Gastroesophageal sphincter (tissue), 4 donors: ENCODE measurements around the gene ECM1. TPM values are rescaled to one million over a fixed set of nuclear protein-coding genes. Genes with fewer than 3 reads are reported as not detected.

Experiments
- ATAC-seq: fragments of 150-250 bp; one replicate; pipeline ENCODE4 v1.9.1; 2016; ENCODE audit warnings: mild to moderate bottlenecking, moderate library complexity
- H3K27ac ChIP-seq, 4 donors: fragments of 200-600 bp; sonication (generic) in 3 of 4; 1 replicate in 3 of 4; 2 replicates in 1 of 4; pipeline ENCODE4 v1.5.1; 2016 to 2019
- H3K27me3 ChIP-seq: fragments of 200-600 bp; sonication (generic); one replicate; pipeline ENCODE4 v1.5.1; 2019
- H3K36me3 ChIP-seq, 2 donors: fragments of 200-600 bp; sonication (generic); one replicate each; pipeline ENCODE4 v1.5.1; 2019; ENCODE audit warnings: control low read depth in 1 of 2
- H3K4me1 ChIP-seq, 3 donors: fragments of 200-600 bp; sonication (generic); 1 replicate in 2 of 3; 2 replicates in 1 of 3; pipeline ENCODE4 v1.5.1; 2016 to 2019; ENCODE audit warnings: control low read depth in 2 of 3
- H3K4me3 ChIP-seq, 2 donors: fragments of 200-600 bp; sonication (generic); one replicate each; pipeline ENCODE4 v1.5.1; 2019; ENCODE audit warnings: mild to moderate bottlenecking in 1 of 2, moderate library complexity in 1 of 2
- H3K9me3 ChIP-seq, 3 donors: fragments of 200-600 bp; sonication (generic); one replicate each; pipeline ENCODE4 v1.5.1; 2017 to 2019; ENCODE audit warnings: control low read depth in 2 of 3
- EP300 ChIP-seq: sonication (generic); formaldehyde crosslinking; IDR thresholded peaks from one replicate; pipeline ENCODE4 v1.6.1; 2017; ENCODE audit warnings: antibody characterized with exemption, mild to moderate bottlenecking
- POLR2A ChIP-seq, 2 donors: fragments of 450-650 bp; IDR thresholded peaks; one replicate each; pipeline ENCODE4 v1.6.1; 2017; ENCODE audit warnings: antibody characterized with exemption in 2 of 2, mild to moderate bottlenecking in 2 of 2, moderate library complexity in 1 of 2
- POLR2AphosphoS5 ChIP-seq: sonication (generic); formaldehyde crosslinking; IDR thresholded peaks from one replicate; pipeline ENCODE4 v1.6.1; 2017; ENCODE audit warnings: antibody characterized with exemption
- WGBS, 2 donors: methylation state at CpG; one replicate each; pipeline ENCODE4 v1.1.5; 2018; ENCODE audit warnings: low coverage in 1 of 2; 5-methylcytosine and 5-hydroxymethylcytosine counted together
- total RNA-seq, 4 donors: library from RNA; depleted of rRNA; stranded (reverse); fragments of >200 nt; gene quantifications; one replicate each; pipeline ENCODE4 v1.1.0, GENCODE V29; 2016
- TF ChIP-seq, protein P1 (sequence below), 4 experiments: fragments of 200-600 bp in 2 of 4; fragments of 450-650 bp in 2 of 4; sonication (generic) in 1 of 4; IDR thresholded peaks; one replicate each; pipeline ENCODE4 v1.5.1; 2017 to 2019; ENCODE audit warnings: antibody characterized with exemption in 4 of 4, mild to moderate bottlenecking in 2 of 4, moderate library complexity in 2 of 4

ECM1 gene
- total RNA-seq, 4 donors from 2014 or later, result 12.6 to 29.7 (median 19.4) TPM

DNA sequence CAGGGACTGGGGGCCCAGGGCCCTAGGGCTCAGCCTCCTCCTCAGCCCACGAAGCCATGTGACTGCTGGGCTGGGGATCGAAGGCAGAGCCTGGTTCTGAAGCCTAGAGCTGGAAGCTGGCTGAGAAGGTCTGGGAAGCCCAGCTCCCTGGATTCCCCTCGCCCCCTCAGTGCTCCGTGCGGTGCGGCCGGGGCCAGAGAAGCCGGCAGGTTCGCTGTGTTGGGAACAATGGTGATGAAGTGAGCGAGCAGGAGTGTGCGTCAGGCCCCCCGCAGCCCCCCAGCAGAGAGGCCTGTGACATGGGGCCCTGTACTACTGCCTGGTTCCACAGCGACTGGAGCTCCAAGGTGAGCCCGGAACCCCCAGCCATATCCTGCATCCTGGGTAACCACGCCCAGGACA is 50.4 kb downstream of the ECM1 start:
- H3K9me3 ChIP-seq, result no peaks in the 10 kb centered on the region
- WGBS, 2 donors, result no CpG with 5 or more reads among the region's 15 CpGs
- TF ChIP-seq EP300, result no peak
- no peak for TF ChIP-seq POLR2A (IDR thresholded peaks at IDR 0.05)
- TF ChIP-seq, protein P1, sequence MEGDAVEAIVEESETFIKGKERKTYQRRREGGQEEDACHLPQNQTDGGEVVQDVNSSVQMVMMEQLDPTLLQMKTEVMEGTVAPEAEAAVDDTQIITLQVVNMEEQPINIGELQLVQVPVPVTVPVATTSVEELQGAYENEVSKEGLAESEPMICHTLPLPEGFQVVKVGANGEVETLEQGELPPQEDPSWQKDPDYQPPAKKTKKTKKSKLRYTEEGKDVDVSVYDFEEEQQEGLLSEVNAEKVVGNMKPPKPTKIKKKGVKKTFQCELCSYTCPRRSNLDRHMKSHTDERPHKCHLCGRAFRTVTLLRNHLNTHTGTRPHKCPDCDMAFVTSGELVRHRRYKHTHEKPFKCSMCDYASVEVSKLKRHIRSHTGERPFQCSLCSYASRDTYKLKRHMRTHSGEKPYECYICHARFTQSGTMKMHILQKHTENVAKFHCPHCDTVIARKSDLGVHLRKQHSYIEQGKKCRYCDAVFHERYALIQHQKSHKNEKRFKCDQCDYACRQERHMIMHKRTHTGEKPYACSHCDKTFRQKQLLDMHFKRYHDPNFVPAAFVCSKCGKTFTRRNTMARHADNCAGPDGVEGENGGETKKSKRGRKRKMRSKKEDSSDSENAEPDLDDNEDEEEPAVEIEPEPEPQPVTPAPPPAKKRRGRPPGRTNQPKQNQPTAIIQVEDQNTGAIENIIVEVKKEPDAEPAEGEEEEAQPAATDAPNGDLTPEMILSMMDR (IDR thresholded peaks at IDR 0.05), result no peak
- no peak for TF ChIP-seq POLR2AphosphoS5
- H3K27me3 ChIP-seq, result no peaks in the 10 kb centered on the region
- H3K4me1 ChIP-seq, result peaks cover 11 to 68% (median 35%) of the 10 kb centered on the region in 3 donors
- peak overlapping the region in 3 of 4 donors; percentile 100 for H3K27ac ChIP-seq
- H3K4me3 ChIP-seq, result peak overlapping the region in 1 of 2 donors; percentile 64
- no peak for ATAC-seq
- H3K36me3 ChIP-seq, result peaks cover 0 to 41% of the 10 kb centered on the region in 2 donors

DNA sequence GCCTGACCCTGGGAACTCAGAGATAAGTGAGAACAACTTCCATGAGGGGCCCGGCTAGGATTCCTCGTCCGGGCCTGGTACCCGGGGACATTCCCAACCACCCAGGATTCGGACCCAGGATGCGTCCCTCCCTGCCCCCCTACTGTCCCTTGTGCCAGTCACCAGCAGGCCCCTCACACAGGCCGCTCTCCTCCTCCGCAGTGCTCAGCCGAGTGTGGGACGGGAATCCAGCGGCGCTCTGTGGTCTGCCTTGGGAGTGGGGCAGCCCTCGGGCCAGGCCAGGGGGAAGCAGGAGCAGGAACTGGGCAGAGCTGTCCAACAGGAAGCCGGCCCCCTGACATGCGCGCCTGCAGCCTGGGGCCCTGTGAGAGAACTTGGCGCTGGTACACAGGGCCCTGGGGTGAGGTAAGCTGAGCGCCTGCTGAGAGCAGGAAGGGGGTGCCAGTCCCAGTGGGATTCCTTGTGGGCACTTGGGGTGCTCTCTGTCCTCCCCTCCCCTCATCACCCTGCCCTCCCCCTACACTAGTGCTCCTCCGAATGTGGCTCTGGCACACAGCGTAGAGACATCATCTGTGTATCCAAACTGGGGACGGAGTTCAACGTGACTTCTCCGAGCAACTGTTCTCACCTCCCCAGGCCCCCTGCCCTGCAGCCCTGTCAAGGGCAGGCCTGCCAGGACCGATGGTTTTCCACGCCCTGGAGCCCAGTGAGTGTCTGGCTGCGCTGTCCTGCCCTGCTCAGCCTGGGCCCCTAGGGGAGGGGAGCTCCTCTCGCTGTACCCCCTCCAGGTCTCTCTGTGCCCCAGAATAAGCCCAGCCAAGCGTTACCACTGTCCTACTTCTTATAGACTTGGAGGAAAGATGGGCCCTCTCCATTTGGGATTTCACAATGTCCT is 51.1 kb downstream of the ECM1 start:
- H3K27me3 ChIP-seq, result no peaks in the 10 kb centered on the region
- no peak for ATAC-seq
- peak overlapping the region; percentile 5 to 100 (median 100) for H3K27ac ChIP-seq
- H3K9me3 ChIP-seq, result no peaks in the 10 kb centered on the region
- H3K36me3 ChIP-seq, result peaks cover 0 to 38% of the 10 kb centered on the region in 2 donors
- peaks cover 18 to 68% (median 38%) of the 10 kb centered on the region in 3 donors for H3K4me1 ChIP-seq
- peak overlapping the region in 1 of 2 donors; percentile 64 for H3K4me3 ChIP-seq
- TF ChIP-seq POLR2A (IDR thresholded peaks at IDR 0.05) (no peak), POLR2AphosphoS5 (no peak), EP300 (no peak)
- TF ChIP-seq, protein P1 (IDR thresholded peaks at IDR 0.05), result no peak
- WGBS, 2 donors, result 70% methylated on average over 10 of the region's 28 CpGs; no CpG with 5 or more reads in 1 of the 2 donors

DNA sequence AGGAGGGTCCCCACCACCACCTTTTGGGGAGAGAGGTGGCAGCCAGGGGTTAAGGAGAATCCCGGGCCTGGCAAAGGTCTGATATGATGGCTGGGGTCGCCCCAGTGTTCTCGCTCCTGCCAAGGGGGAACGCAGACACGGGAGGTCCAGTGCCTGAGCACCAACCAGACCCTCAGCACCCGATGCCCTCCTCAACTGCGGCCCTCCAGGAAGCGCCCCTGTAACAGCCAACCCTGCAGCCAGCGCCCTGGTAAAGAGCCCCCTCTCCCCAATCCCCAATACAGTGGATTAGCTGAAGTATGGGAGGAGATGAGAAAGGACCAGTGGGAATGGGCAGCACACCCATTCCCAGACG is 51.7 kb downstream of the ECM1 start:
- H3K36me3 ChIP-seq, result peaks cover 0 to 32% of the 10 kb centered on the region in 2 donors
- H3K27me3 ChIP-seq, result no peaks in the 10 kb centered on the region
- peak overlapping the region; percentile 5 to 100 (median 100) for H3K27ac ChIP-seq
- H3K9me3 ChIP-seq, result no peaks in the 10 kb centered on the region
- H3K4me3 ChIP-seq, result peak overlapping the region in 1 of 2 donors; percentile 64
- ATAC-seq, result no peak
- H3K4me1 ChIP-seq, result peaks cover 24 to 72% (median 43%) of the 10 kb centered on the region in 3 donors
- 17% methylated on average over 1 of the region's 10 CpGs; no CpG with 5 or more reads in 1 of the 2 donors for WGBS, 2 donors
- TF ChIP-seq, protein P1 (IDR thresholded peaks at IDR 0.05), result no peak
- TF ChIP-seq POLR2A (IDR thresholded peaks at IDR 0.05), result no peak
- no peak for TF ChIP-seq POLR2AphosphoS5
- TF ChIP-seq EP300, result no peak

DNA sequence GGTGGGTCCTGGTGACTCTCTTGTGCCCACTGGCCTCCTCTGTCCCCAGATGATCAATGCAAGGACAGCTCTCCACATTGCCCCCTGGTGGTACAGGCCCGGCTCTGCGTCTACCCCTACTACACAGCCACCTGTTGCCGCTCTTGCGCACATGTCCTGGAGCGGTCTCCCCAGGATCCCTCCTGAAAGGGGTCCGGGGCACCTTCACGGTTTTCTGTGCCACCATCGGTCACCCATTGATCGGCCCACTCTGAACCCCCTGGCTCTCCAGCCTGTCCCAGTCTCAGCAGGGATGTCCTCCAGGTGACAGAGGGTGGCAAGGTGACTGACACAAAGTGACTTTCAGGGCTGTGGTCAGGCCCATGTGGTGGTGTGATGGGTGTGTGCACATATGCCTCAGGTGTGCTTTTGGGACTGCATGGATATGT is 52.1 kb downstream of the ECM1 start:
- Histone ChIP-seq H3K27ac (peak overlapping the region; percentile 97 to 100 (median 100)), H3K36me3 (peaks cover 0 to 31% of the 10 kb centered on the region in 2 donors), H3K4me3 (peak overlapping the region in 1 of 2 donors; percentile 64), H3K9me3 (no peaks in the 10 kb centered on the region), H3K4me1 (peaks cover 27 to 76% (median 47%) of the 10 kb centered on the region in 3 donors), H3K27me3 (no peaks in the 10 kb centered on the region)
- ATAC-seq, result no peak
- no peak for TF ChIP-seq POLR2AphosphoS5
- TF ChIP-seq, protein P1 (IDR thresholded peaks at IDR 0.05), result peak in 3 of 4 experiments; percentile 90 to 96 (median 91)
- WGBS, 2 donors, result 16% methylated on average over 7 of the region's 9 CpGs; no CpG with 5 or more reads in 1 of the 2 donors
